Measurements from ENCODE around the gene CFAP45. TPM values are rescaled to one million over a fixed set of nuclear protein-coding genes. Genes with fewer than 3 reads are reported as not detected.
"Not testable (repeated sequence)": the region's sequence is repeated elsewhere in the genome, so short reads cannot be mapped to it uniquely, and the experiment has no call there.

Gene CFAP45
- total RNA-seq, 1 donor from 2014 or later, result 0.49 TPM

GRCh38 chr1:159902541-159902940 is 2.6 kb upstream of the CFAP45 start:
- no peaks in the 10 kb centered on the region for H3K27me3 Mint-ChIP-seq (ENCODE audit: unreplicated experiment)
- H3K4me3 Mint-ChIP-seq (ENCODE audit: unreplicated experiment), result no peak overlapping the region
- peaks cover 2% of the 10 kb centered on the region for H3K9me3 Mint-ChIP-seq (ENCODE audit: unreplicated experiment)
- no peak for DNase-seq
- no peaks in the 10 kb centered on the region for H3K4me1 Mint-ChIP-seq (ENCODE audit: low read depth, unreplicated experiment)
- peaks cover 8% of the 10 kb centered on the region for H3K36me3 Mint-ChIP-seq (ENCODE audit: unreplicated experiment)
- H3K27ac Mint-ChIP-seq (ENCODE audit: unreplicated experiment), result no peak overlapping the region
- TF ChIP-seq CTCF (IDR thresholded peaks at IDR 0.05; ENCODE audit: partially characterized antibody, unreplicated experiment), result no peak

GRCh38 chr1:159900755-159901360 is 893 bp upstream of the CFAP45 start:
- Mint-ChIP-seq H3K36me3 (ENCODE audit: unreplicated experiment) (peaks cover 8% of the 10 kb centered on the region), H3K9me3 (ENCODE audit: unreplicated experiment) (peaks cover 2% of the 10 kb centered on the region), H3K27ac (ENCODE audit: unreplicated experiment) (no peak overlapping the region), H3K4me1 (ENCODE audit: low read depth, unreplicated experiment) (no peaks in the 10 kb centered on the region), H3K4me3 (ENCODE audit: unreplicated experiment) (no peak overlapping the region), H3K27me3 (ENCODE audit: unreplicated experiment) (no peaks in the 10 kb centered on the region)
- no peak for DNase-seq
- TF ChIP-seq CTCF (IDR thresholded peaks at IDR 0.05; ENCODE audit: partially characterized antibody, unreplicated experiment), result no peak

- not testable (repeated sequence) for H3K4me1 Mint-ChIP-seq (ENCODE audit: low read depth, unreplicated experiment)
Measured at GRCh38 chr1:159899634-159900033, 331 bp downstream of the CFAP45 start.

GRCh38 chr1:159898527-159898926 is 1.4 kb downstream of the CFAP45 start:
- TF ChIP-seq CTCF (IDR thresholded peaks at IDR 0.05; ENCODE audit: partially characterized antibody, unreplicated experiment), result no peak
- Mint-ChIP-seq H3K4me3 (ENCODE audit: unreplicated experiment) (no peak overlapping the region), H3K27ac (ENCODE audit: unreplicated experiment) (no peak overlapping the region)

More at GRCh38 chr1:159899634-159900033, 331 bp downstream of the CFAP45 start:
- not testable (repeated sequence) for H3K9me3 Mint-ChIP-seq (ENCODE audit: unreplicated experiment); H3K36me3 Mint-ChIP-seq (ENCODE audit: unreplicated experiment); H3K27ac Mint-ChIP-seq (ENCODE audit: unreplicated experiment); H3K27me3 Mint-ChIP-seq (ENCODE audit: unreplicated experiment); DNase-seq; H3K4me3 Mint-ChIP-seq (ENCODE audit: unreplicated experiment)

GRCh38 chr1:159897962-159898361 is 2.0 kb downstream of the CFAP45 start:
- H3K4me3 Mint-ChIP-seq (ENCODE audit: unreplicated experiment), result no peak overlapping the region
- H3K4me1 Mint-ChIP-seq (ENCODE audit: low read depth, unreplicated experiment), result no peaks in the 10 kb centered on the region
- no peak for TF ChIP-seq CTCF (IDR thresholded peaks at IDR 0.05; ENCODE audit: partially characterized antibody, unreplicated experiment)
- H3K9me3 Mint-ChIP-seq (ENCODE audit: unreplicated experiment), result no peaks in the 10 kb centered on the region
- DNase-seq, result no peak
- no peaks in the 10 kb centered on the region for H3K27me3 Mint-ChIP-seq (ENCODE audit: unreplicated experiment)
- no peaks in the 10 kb centered on the region for H3K36me3 Mint-ChIP-seq (ENCODE audit: unreplicated experiment)
- H3K27ac Mint-ChIP-seq (ENCODE audit: unreplicated experiment), result no peak overlapping the region

More at GRCh38 chr1:159898527-159898926, 1.4 kb downstream of the CFAP45 start:
- DNase-seq, result no peak
- Mint-ChIP-seq H3K4me1 (ENCODE audit: low read depth, unreplicated experiment) (no peaks in the 10 kb centered on the region), H3K9me3 (ENCODE audit: unreplicated experiment) (peaks cover 1% of the 10 kb centered on the region), H3K27me3 (ENCODE audit: unreplicated experiment) (no peaks in the 10 kb centered on the region), H3K36me3 (ENCODE audit: unreplicated experiment) (peaks cover 3% of the 10 kb centered on the region)

Data from glutamatergic neuron (in vitro differentiated cells).